T-helper 17 cell (primary cell): ENCODE measurements around the gene DLG2. TPM values are rescaled to one million over a fixed set of nuclear protein-coding genes. Genes with fewer than 3 reads are reported as not detected.
"Not testable (repeated sequence)": the region's sequence is repeated elsewhere in the genome, so short reads cannot be mapped to it uniquely, and the experiment has no call there.

Experiments used
- ATAC-seq: fragments of 150-1000 bp; cut with Tn5 transposase; 2 replicates; pipeline ENCODE4 v1.10.0; 2021; ENCODE audit warnings: mild to moderate bottlenecking, moderate library complexity
- DNase-seq, 3 donors: peaks; one replicate each; pipeline versions ENCODE4 v3.0.0 to v3.0.0-alpha.2; 2020 to 2021
- H3K9me3 ChIP-seq: one replicate; pipeline ENCODE4 v1.7.0; 2013; ENCODE audit warnings: low read length, mild to moderate bottlenecking; ENCODE audit not compliant: control insufficient read depth, poor library complexity, severe bottlenecking
- H3K27ac Mint-ChIP-seq: one replicate; pipeline ENCODE4 v1.8.0; 2022; ENCODE audit warnings: mild to moderate bottlenecking, moderate library complexity, mixed read lengths
- H3K27me3 Mint-ChIP-seq: one replicate; pipeline ENCODE4 v1.8.0; 2022; ENCODE audit warnings: mixed read lengths
- H3K36me3 Mint-ChIP-seq: one replicate; pipeline ENCODE4 v1.8.0; 2022; ENCODE audit warnings: low read depth, mixed read lengths
- H3K4me1 Mint-ChIP-seq: one replicate; pipeline ENCODE4 v1.8.0; 2022; ENCODE audit warnings: mild to moderate bottlenecking, mixed read lengths
- H3K4me3 Mint-ChIP-seq: one replicate; pipeline ENCODE4 v1.8.0; 2022; ENCODE audit warnings: mild to moderate bottlenecking, moderate library complexity, mixed read lengths
- total RNA-seq, 4 donors: library from RNA in 2 of 4; stranded (reverse) in 2 of 4; gene quantifications; one replicate each; pipeline ENCODE4 v1.2.3 and lab custom pipeline; 2022 to 2026

Gene DLG2
- total RNA-seq, 2 donors from 2014 or later = 1.0 to 2.2 TPM

DNA sequence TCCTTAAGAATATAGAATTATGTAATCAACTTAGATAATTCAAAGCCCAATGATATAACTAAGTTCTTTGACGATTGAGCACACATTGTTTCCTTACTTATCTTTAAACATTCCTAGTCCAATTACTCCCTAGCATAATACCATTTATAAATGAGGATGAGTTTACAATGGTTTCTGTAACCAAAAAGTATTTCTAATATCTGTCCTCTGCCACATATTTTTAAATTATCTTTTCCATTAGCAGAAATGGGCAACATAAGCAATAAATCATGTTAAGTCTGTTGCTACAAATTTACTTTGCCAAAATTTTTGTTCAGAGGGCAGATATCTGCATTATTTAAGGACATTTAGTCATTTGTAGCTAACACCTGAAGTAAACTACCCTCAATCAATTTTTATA, 31.0 kb upstream of the DLG2 start:
- DNase-seq (no peak), ATAC-seq (no peak)
- H3K4me3 Mint-ChIP-seq = no peak overlapping the region
- no peaks in the 10 kb centered on the region for H3K36me3 Mint-ChIP-seq
- H3K4me1 Mint-ChIP-seq = peaks cover 26% of the 10 kb centered on the region
- H3K27ac Mint-ChIP-seq = peak overlapping the region; percentile 86
- no peaks in the 10 kb centered on the region for H3K27me3 Mint-ChIP-seq
- no peaks in the 10 kb centered on the region for H3K9me3 ChIP-seq

DNA sequence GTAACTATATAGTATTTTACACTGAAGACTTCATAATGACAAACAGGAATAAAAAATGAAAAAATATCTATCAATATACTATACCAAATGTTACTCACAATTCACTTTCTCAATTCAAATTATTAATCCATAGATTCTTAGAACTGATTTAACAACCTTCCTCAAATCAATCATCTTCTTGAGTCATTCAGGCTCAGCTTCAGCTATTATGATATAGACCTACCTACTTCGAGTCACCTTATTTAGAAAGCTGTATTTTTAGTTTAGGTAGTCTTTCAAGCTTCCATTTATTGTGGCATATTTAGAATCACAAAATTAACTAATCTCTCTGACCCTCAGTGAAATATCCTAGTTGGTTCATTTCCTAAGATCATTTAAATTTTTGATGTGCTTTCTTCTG, 29.6 kb upstream of the DLG2 start:
- ATAC-seq (no peak), DNase-seq (no peak)
- Mint-ChIP-seq H3K36me3 (no peaks in the 10 kb centered on the region), H3K4me3 (no peak overlapping the region), H3K4me1 (peaks cover 28% of the 10 kb centered on the region), H3K27me3 (no peaks in the 10 kb centered on the region), H3K27ac (peak overlapping the region; percentile 78)
- H3K9me3 ChIP-seq = no peaks in the 10 kb centered on the region

- not testable (repeated sequence) for H3K9me3 ChIP-seq, H3K4me3 Mint-ChIP-seq, DNase-seq, H3K27ac Mint-ChIP-seq, H3K36me3 Mint-ChIP-seq, ATAC-seq, H3K27me3 Mint-ChIP-seq
- H3K4me1 Mint-ChIP-seq = peaks cover 18% of the 10 kb centered on the region
Observed at GRCh38 chr11:85654343-85654742, 27.2 kb upstream of the DLG2 start.

DNA sequence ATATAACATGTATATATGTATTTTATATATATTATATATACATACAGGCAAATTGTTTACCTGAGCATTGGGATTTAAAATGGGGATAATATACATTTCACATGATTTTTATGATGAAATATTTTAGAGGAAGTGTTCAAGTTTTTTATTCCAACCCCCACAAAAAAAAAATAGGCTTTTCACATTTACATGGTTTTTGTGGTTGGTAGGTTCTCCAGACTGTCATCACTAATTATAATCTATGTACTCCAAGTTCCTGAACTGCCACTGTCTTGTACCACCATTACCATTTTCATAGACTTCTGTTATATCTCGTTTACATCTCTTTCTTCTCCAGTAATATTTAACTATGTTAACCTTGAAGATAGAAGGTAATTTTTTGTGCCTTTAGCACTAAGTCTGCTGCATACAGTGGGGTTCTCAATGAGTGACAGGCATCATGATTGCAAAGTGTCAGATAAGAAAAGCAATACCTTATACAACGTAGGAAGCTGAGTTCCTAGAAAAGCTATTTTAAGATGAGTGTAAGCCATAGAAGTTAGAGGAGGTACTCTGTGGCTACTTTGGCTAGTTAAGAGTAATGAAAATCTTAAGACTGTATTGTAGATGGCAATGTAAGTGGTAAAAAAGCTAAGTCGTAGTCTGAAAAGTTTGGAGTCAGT, 25.8 kb upstream of the DLG2 start:
- H3K9me3 ChIP-seq = no peaks in the 10 kb centered on the region
- peaks cover 3% of the 10 kb centered on the region for H3K36me3 Mint-ChIP-seq
- H3K4me3 Mint-ChIP-seq = no peak overlapping the region
- H3K27me3 Mint-ChIP-seq = no peaks in the 10 kb centered on the region
- ATAC-seq (no peak), DNase-seq (no peak)
- H3K4me1 Mint-ChIP-seq = peaks cover 23% of the 10 kb centered on the region
- no peak overlapping the region for H3K27ac Mint-ChIP-seq

GRCh38 chr11:85651118-85651517, 24.0 kb upstream of the DLG2 start:
- DNase-seq (no peak), ATAC-seq (no peak)
- H3K4me3 Mint-ChIP-seq = no peak overlapping the region
- H3K36me3 Mint-ChIP-seq = peaks cover 4% of the 10 kb centered on the region
- peaks cover 24% of the 10 kb centered on the region for H3K4me1 Mint-ChIP-seq
- no peaks in the 10 kb centered on the region for H3K27me3 Mint-ChIP-seq
- H3K27ac Mint-ChIP-seq = peak overlapping the region; percentile 41
- no peaks in the 10 kb centered on the region for H3K9me3 ChIP-seq

GRCh38 chr11:85647604-85648299, 20.6 kb upstream of the DLG2 start, which contains the start of gene TMEM126A:
TSS of gene TMEM126A (plus strand) at chr11:85647967. CDS start at chr11:85650256, 2,289 bp downstream.
- no peaks in the 10 kb centered on the region for H3K9me3 ChIP-seq
- Mint-ChIP-seq H3K27me3 (peaks cover 10% of the 10 kb centered on the region), H3K4me3 (peak within 1 kb of the TSS; percentile 97), H3K36me3 (peaks cover 4% of the 10 kb centered on the region), H3K4me1 (peaks cover 18% of the 10 kb centered on the region), H3K27ac (peak within 1 kb of the TSS; percentile 96)
- DNase-seq (peak; percentile 80 to 87 (median 85)), ATAC-seq (peak; percentile 99)

DNA sequence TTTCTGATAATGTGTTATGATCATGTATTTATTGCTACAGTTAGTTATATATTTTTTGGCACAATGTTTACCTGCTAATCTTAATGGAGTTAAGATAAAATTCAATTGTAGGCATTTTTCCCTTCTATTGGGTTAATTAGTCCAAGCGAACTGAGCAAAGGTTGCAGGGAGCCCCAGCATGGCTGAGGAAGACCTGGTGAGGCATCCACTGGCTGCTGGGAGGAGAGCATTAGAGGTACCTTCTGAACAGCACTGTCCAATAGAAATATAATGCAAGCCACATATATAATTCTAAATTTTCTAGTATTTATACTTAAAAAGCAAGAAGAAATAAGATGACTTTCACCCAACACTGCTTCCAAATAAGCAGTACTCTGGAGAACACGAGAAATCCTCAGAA, 19.9 kb upstream of the DLG2 start:
- no peak for ATAC-seq
- H3K9me3 ChIP-seq = no peaks in the 10 kb centered on the region
- DNase-seq = no peak
- Mint-ChIP-seq H3K27me3 (peaks cover 11% of the 10 kb centered on the region), H3K4me1 (peaks cover 15% of the 10 kb centered on the region), H3K4me3 (peak overlapping the region; percentile 97), H3K27ac (peak overlapping the region; percentile 96), H3K36me3 (peaks cover 4% of the 10 kb centered on the region)

GRCh38 chr11:85643191-85643614, 16.1 kb upstream of the DLG2 start:
- H3K9me3 ChIP-seq = no peaks in the 10 kb centered on the region
- Mint-ChIP-seq H3K36me3 (peaks cover 9% of the 10 kb centered on the region), H3K27ac (no peak overlapping the region), H3K27me3 (peaks cover 16% of the 10 kb centered on the region), H3K4me3 (no peak overlapping the region), H3K4me1 (peaks cover 8% of the 10 kb centered on the region)
- no peak for ATAC-seq
- DNase-seq = no peak

DNA sequence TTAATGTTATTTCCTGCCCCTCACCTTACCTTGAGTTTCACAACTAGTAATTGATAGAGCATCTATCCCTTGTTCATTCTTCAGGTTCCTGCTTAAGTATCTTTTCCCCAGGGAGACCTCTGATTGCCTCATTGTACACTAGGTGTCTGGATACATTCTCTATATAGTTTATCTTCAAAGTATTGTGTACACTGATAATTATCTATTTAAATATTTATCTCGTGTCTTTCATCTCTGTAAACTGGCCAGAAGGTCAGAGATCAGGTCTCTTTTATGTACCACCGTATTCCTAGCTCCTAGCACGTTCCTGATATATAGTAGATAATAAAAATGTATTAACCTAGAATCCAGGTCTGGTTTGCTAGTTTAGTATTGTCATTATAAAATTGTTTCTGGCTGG, 7.6 kb upstream of the DLG2 start:
- Mint-ChIP-seq H3K36me3 (peaks cover 7% of the 10 kb centered on the region), H3K4me3 (no peak overlapping the region), H3K27ac (no peak overlapping the region), H3K27me3 (no peaks in the 10 kb centered on the region), H3K4me1 (peaks cover 2% of the 10 kb centered on the region)
- H3K9me3 ChIP-seq = no peaks in the 10 kb centered on the region
- DNase-seq (no peak), ATAC-seq (no peak)

DNA sequence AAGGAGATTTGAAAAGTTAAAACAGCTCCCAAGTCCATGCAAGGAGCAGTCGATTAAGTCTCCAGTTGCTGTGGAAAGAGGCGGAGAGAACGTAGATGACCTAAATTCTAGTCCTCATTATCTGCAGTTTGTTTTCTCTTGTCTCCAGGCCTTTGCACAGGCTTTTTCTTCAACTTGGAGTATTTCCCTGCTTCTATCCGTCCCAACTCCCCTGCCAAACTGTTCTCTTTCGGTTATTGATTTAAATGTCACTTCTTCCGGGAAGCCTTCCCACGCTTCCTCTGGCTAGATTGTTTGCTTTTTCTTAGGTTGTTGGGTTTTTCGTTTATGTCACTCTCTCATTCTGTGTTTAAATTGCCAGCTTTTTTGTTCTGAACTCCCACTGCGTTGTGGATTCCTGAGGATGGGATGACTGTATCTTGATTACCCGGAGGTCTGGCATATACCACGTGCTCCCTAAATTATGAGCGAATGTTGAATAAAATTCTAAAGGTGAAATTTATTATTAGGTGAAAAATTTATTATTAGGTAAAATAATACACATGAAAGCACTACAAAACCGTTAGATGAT, 1.7 kb upstream of the DLG2 start:
- Mint-ChIP-seq H3K4me3 (peak overlapping the region; percentile 98), H3K4me1 (peaks cover 25% of the 10 kb centered on the region), H3K27ac (peak overlapping the region; percentile 99), H3K27me3 (peaks cover 4% of the 10 kb centered on the region), H3K36me3 (peaks cover 6% of the 10 kb centered on the region)
- no peaks in the 10 kb centered on the region for H3K9me3 ChIP-seq
- DNase-seq = no peak
- ATAC-seq = peak; percentile 20

GRCh38 chr11:85627998-85628770, 1.0 kb upstream of the DLG2 start, which contains the start of gene TMEM126B:
TSS of gene TMEM126B (plus strand) at chr11:85628593. CDS start at chr11:85628608, 15 bp downstream.
- H3K9me3 ChIP-seq = no peaks in the 10 kb centered on the region
- DNase-seq = peak; percentile 90 to 94 (median 90)
- peak within 1 kb of the TSS; percentile 99 for H3K27ac Mint-ChIP-seq
- peaks cover 4% of the 10 kb centered on the region for H3K27me3 Mint-ChIP-seq
- peak; percentile 98 for ATAC-seq
- H3K36me3 Mint-ChIP-seq = peaks cover 6% of the 10 kb centered on the region
- H3K4me3 Mint-ChIP-seq = peak within 1 kb of the TSS; percentile 98
- H3K4me1 Mint-ChIP-seq = peaks cover 25% of the 10 kb centered on the region

DNA sequence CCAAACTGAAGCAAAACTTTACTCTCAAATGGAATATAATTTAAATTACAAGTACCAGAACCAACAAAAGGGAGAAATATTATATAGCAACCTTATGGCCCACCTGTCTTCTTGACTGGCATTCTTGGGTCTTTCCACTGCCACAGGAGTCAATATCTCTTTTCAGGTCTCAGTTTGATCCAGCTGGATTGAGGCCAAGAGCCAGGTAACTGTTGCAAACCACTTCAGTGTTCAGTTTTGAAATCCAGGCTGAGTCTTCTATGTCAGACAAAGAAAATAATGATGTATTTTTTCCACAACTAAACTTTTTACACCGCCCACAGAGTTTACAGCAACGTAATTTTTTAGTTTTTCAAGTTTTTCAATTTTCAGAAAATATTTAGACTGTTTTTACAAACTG, 648 bp downstream of the DLG2 start:
- Mint-ChIP-seq H3K36me3 (peaks cover 6% of the 10 kb centered on the region), H3K27me3 (peaks cover 4% of the 10 kb centered on the region), H3K27ac (peak overlapping the region; percentile 99), H3K4me1 (peaks cover 25% of the 10 kb centered on the region), H3K4me3 (peak overlapping the region; percentile 98)
- ATAC-seq = no peak
- no peak for DNase-seq
- H3K9me3 ChIP-seq = no peaks in the 10 kb centered on the region

- ATAC-seq (no peak), DNase-seq (no peak)
- peaks cover 15% of the 10 kb centered on the region for H3K27me3 Mint-ChIP-seq
- H3K27ac Mint-ChIP-seq = no peak overlapping the region
- no peaks in the 10 kb centered on the region for H3K9me3 ChIP-seq
- no peak overlapping the region for H3K4me3 Mint-ChIP-seq
- H3K36me3 Mint-ChIP-seq = peaks cover 2% of the 10 kb centered on the region
- peaks cover 3% of the 10 kb centered on the region for H3K4me1 Mint-ChIP-seq
Observed at GRCh38 chr11:85620256-85620655, 6.9 kb downstream of the DLG2 start.
